Measurements from ENCODE around the gene SLC5A7. TPM values are rescaled to one million over a fixed set of nuclear protein-coding genes. Genes with fewer than 3 reads are reported as not detected.

SLC5A7 gene
- total RNA-seq = not detected

GRCh38 chr2:107986278-107987217 is at the start of gene SLC5A7:
TSS of gene SLC5A7 (plus strand) at chr2:107986524. CDS start at chr2:107988156, 1,632 bp downstream.
- ATAC-seq = no peak

DNA sequence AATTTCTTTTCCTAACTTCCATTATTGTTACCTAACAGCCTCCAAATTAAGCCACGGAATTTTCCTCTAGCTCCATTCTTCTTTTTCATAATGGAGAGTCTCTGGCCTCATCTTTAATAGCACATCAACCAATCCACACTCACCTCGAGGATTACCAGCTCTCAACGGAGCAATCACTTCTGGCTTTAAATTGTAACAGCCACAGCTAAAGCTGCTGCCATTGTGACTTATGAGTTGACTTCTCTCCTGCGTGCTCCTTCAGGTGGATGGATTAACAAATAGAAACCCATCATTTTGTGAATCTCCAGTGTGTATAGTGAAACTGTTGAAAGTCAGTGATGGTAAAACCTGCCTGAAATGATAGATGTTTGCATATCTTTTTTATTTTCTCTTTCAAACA is 24.9 kb upstream of the SLC5A7 start:
- no peak for ATAC-seq

DNA sequence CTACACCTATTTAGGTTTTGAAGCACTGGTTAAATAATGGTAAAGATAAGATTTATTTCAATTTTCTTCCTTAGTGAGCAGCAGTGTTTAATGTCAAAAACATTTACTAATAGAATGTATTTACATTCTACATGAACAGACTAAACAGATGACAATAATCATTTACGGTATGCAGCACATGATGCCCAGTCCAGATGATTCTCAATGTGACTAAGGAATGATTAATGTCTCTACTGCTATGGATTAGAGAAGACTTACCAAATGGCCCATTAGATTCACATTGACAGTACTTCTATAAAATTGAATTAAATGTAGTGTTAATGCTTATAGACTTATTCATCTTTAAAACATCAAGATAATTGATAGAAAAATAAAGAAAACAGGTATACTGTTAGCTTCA is 22.1 kb upstream of the SLC5A7 start:
- ATAC-seq = no peak

GRCh38 chr2:107984707-107985106 is 1.6 kb upstream of the SLC5A7 start:
- ATAC-seq = no peak

- ATAC-seq = no peak
Observed at GRCh38 chr2:107988108-107988507, 1.8 kb downstream of the SLC5A7 start.

DNA sequence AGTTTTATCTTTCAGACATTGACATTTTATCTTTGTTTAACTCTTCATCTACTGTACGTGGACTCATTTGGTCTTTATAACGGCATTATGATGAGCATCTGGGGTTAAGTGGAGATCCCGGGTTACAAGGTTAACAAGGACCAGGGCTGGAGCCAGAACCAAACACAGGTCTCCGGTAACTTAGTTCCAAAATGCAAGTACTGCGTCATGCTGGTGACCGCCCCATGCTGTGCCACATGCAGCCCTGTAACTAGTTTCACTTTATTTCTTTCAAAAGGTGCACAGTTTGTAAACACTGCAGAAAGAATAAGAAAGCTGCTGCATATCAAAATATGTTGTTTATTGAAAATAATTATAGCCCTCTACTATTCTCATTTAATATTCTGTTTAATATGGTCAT is 3.1 kb downstream of the SLC5A7 start:
- ATAC-seq = no peak

GRCh38 chr2:107990718-107991117 is 4.4 kb downstream of the SLC5A7 start:
- ATAC-seq = no peak

DNA sequence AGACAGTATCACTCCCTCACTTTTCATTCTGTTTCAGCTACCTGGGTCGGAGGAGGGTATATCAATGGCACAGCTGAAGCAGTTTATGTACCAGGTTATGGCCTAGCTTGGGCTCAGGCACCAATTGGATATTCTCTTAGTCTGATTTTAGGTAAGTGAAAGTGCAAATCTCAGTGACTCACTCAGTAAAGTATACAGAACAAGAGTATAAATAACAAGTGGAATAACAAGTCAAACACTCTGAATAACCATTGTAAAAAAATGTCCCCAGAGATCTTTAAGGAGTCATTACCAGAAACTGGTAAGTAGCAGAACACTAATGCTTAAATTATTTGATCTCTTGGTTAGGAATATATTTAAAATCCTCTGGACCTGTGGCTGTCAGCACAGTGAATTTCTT is 5.7 kb downstream of the SLC5A7 start:
- peak; percentile 43 for ATAC-seq

- ATAC-seq = no peak
Observed at GRCh38 chr2:107999158-107999557, 12.8 kb downstream of the SLC5A7 start.

DNA sequence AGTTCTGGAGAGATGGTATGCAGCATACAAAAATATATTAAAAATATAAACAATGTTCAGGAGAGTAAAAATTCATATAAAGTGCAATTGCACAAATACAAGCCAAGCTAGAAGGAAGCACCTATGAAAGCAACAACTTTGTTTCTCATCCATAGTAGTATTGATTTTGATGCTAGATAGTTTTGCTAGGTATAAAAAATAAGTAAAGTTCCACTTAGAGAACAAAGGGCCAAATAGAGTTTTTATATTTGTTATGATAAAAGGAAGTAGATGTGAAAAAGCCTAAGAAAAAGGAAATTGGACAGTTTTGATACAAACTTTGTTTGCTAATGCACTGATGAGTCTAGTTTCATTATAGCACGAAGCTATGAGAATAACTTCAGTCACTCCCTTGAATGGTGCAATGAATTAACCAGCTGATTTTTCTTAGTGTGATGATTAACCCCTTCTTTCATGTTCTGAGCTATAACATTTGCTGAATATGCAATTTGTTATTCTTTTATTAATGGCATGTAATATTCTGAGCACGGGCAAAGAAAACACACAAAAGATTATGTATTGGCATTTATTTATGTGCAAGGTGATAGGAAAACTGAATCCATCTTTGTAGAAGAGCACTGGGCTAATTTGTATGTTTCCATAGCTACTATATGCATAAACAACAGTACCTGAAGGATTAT is 24.7 kb downstream of the SLC5A7 start:
- ATAC-seq = no peak

GRCh38 chr2:108013305-108013704 is 27.0 kb downstream of the SLC5A7 start:
- ATAC-seq = no peak

GRCh38 chr2:108022628-108023027 is 36.3 kb downstream of the SLC5A7 start:
- ATAC-seq = no peak

DNA sequence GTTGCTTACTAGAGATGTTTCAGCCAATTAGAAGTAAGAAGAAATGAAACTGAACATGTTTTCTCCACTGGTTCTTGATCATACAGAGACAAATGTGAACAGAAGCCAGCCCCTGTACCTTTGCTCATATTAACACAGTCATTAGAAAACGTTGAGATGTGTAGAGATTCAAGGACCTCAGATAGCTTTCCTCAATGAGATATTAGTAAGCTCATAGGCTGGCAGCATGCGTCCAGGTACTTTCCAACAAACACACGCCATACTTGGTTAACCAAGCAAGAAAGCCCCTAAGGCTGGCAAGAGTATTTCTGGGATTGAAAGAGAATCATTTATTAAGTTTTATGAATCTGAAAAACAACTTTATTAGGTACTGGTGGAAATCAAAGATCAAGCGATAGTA is 37.5 kb downstream of the SLC5A7 start:
- no peak for ATAC-seq

DNA sequence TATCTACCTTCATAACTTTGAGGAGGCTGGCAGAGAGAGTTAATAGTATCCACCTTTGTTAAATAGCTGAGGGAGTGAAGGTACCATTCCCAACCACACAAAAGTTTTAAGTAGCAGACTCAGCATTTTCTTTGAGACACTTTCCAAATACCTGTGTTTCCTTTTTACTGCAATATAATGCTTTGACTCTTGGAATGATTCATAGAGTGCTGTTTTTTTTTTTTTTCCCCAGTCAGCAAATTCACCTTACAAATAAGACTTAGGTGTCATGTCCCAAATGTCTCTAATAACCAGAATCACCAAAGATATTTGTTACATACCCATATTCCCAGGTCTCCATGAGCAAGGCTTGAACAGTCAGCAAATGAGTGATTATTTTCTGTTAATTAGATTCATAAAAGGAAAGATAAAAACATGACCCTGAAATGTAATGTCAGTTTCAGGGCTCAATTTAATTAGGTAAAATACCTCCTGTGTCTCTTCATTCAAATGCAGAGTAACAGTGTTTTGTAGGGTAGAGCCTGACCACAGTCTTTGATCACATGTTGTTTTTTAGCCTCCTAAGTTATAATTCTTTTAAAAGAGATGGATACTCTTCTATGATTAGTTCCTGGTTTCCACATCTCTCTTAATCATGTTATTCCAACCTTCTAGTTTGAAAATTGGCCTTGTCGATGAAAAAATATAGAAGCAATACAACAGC is 39.9 kb downstream of the SLC5A7 start:
- no peak for ATAC-seq

DNA sequence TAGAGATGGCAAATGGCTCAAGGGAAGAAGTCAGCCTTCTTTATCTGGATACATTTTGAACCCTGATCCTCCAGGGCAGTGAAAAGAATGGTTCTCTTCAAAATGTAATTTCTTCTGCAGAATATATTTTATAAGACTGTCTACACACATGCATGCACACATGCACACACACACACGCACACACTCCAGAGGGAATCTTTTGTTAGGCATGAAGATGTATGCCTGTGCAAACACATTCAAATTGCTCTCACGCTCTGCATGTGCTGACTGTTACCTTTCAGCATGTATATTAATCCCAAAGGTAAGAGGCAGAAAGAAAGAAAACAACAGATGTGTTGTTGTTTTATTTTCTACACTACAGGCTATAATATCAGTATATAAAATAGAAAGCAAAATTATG is 43.2 kb downstream of the SLC5A7 start:
- no peak for ATAC-seq

DNA sequence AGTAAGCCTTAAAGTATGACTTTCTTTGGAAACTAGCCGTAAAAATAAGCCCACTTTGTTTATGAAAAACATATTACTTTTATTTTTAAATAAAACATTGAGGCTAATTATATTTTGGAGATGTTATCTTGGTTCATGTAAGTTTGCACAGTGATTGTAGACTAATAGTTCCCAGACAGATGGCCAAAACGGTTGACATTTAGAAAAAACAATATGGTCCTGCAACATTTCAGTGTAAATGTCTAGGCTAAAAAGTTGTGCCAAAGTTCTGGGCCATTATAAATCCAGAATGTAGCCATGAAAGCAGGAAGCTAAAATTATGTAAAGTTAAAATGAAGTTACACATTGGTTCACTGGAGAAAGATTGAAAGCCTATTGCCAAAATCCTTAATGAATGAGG is 43.6 kb downstream of the SLC5A7 start:
- no peak for ATAC-seq

DNA sequence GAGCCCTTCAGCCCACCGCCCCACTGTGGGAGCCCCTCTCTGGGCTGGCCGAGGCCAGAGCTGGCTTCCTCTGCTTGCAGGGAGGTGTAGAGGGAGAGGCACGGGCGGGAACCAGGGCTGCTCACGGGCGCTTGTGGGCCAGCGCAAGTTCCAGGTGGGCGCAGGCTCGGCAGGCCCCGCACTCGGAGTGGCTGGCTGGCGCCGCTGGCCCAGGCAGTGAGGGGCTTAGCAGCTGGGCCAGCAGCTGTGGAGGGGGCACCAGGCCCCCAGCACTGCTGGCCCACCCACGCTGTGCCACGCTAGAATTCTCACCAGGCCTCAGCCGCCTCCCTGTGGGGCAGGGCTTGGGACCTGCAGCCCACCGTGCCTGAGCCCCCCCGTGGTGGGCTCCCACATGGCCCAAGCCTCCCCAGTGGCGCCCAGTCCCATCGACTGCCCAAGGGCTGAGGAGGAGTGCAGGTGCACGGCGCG is 45.2 kb downstream of the SLC5A7 start:
- ATAC-seq = no peak

DNA sequence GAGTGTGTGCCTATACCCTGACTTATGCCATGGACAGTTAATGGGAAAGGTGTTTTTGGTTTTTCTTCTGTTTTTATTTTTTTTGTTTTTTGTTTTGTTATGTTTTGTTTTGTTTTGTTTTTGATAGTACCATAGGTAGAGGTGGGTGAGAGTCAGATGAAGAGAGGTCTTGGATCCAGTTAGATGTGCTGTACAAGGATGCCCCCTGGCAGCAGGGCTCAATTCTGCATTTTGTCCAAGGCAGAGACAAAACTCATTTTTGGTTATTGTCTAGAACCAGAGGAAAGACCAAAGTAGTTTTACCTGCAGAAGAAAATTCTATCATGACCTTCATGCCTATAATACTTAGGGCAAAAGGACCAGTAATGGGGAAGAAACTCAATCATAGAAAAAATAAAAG is 48.5 kb downstream of the SLC5A7 start:
- ATAC-seq = no peak

- no peak for ATAC-seq
Observed at GRCh38 chr2:108048752-108049151, 62.4 kb downstream of the SLC5A7 start.

DNA sequence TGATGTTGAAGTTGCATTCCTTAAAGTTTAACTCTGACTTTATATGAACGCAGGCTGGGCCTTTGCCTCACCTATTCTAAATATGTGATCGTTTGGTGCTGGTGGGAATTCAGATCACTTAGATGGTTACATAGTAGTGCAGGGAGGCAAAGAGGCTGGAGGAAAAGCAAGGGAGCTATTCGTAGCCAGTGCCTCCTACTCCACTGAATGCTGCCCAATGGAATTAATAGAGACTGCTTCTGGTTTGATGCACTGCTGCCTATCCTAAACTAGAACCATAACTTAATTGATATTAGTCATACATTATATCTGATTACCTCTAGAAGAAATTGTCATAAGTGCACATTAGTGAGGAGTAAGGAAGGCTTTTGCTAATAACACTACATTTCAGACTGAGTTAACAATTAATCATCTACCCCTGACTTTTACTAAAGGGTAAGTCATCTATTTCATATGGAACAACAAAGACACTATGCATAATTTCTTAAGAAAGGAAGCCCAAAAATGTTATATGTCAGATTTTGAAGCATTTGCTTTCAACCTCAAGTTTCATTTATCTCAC is 72.3 kb downstream of the SLC5A7 start:
- ATAC-seq = no peak

GRCh38 chr2:108061439-108062042 is 75.2 kb downstream of the SLC5A7 start:
- no peak for ATAC-seq

Data from esophagus mucosa (tissue), 1 donor.